Hepatocyte (in vitro differentiated cells): ENCODE data around the gene DMAC2.

ENCODE experiments used
- EZH2 ChIP-seq: fragments of 200-600 bp; sonication (generic); IDR thresholded peaks from 2 replicates; pipeline ENCODE4 v1.6.1; 2016; ENCODE audit warnings: antibody characterized with exemption, mild to moderate bottlenecking, borderline replicate concordance
- EZH2phosphoT487 ChIP-seq: fragments of 200-600 bp; sonication (generic); IDR thresholded peaks from one replicate; pipeline ENCODE4 v1.6.1; 2018; ENCODE audit warnings: antibody characterized with exemption, mild to moderate bottlenecking, low read depth, moderate library complexity; ENCODE audit not compliant: unreplicated experiment, severe bottlenecking
- TF ChIP-seq, protein P1 (sequence below): fragments of 200-600 bp; sonication (generic); IDR thresholded peaks from 2 replicates; pipeline ENCODE4 v1.5.1; 2016; ENCODE audit warnings: antibody characterized with exemption, mild to moderate bottlenecking; ENCODE audit not compliant: poor library complexity

- no peak for TF ChIP-seq EZH2phosphoT487
- no peak for TF ChIP-seq EZH2
- TF ChIP-seq, protein P1, sequence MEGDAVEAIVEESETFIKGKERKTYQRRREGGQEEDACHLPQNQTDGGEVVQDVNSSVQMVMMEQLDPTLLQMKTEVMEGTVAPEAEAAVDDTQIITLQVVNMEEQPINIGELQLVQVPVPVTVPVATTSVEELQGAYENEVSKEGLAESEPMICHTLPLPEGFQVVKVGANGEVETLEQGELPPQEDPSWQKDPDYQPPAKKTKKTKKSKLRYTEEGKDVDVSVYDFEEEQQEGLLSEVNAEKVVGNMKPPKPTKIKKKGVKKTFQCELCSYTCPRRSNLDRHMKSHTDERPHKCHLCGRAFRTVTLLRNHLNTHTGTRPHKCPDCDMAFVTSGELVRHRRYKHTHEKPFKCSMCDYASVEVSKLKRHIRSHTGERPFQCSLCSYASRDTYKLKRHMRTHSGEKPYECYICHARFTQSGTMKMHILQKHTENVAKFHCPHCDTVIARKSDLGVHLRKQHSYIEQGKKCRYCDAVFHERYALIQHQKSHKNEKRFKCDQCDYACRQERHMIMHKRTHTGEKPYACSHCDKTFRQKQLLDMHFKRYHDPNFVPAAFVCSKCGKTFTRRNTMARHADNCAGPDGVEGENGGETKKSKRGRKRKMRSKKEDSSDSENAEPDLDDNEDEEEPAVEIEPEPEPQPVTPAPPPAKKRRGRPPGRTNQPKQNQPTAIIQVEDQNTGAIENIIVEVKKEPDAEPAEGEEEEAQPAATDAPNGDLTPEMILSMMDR: no peak
Observed at GRCh38 chr19:41399091-41399490, 40.6 kb downstream of the DMAC2 start.
